Choroid plexus epithelial cell (primary cell): ENCODE results near the gene COQ8B.

Experiments
- DNase-seq: peaks from one replicate; pipeline ENCODE4 v3.0.0-alpha.2; 2010; ENCODE audit warnings: low read depth
- H3K4me3 ChIP-seq: 2 replicates; pipeline ENCODE4 v1.5.1; 2011; ENCODE audit warnings: low read depth, mild to moderate bottlenecking, control low read depth, low read length, moderate library complexity
- CTCF ChIP-seq: conservative IDR thresholded peaks from 2 replicates; pipeline ENCODE4 v1.5.1; 2011; ENCODE audit warnings: low read depth, mild to moderate bottlenecking, control low read depth, inconsistent platforms, low read length, moderate library complexity

The COQ8B gene

GRCh38 chr19:40723661-40724254, 7.1 kb upstream of the COQ8B start:
- no peak overlapping the region for H3K4me3 ChIP-seq

GRCh38 chr19:40721936-40722661, 5.4 kb upstream of the COQ8B start:
- peak overlapping the region; percentile 18 for H3K4me3 ChIP-seq
- DNase-seq = peak; percentile 40
- TF ChIP-seq CTCF = no peak

More at GRCh38 chr19:40723661-40724254, 7.1 kb upstream of the COQ8B start:
- no peak for DNase-seq
- TF ChIP-seq CTCF = no peak

DNA sequence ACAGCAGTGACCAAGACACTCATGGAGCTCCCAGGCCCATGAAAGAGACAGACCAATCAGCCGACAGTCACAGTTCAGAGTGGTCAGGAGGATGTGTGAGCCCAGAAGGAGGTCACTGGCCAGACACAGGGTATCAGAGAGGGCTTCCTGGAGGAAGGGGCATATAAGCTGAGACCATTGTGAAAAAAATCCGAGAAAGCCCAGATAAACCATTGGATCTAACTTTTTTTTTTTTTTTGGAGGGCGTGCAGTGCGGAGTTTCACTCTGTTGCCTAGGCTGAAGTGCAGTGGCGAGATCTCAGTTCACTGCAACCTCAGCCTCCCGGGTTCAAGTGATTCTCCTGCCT, 4.4 kb upstream of the COQ8B start:
- TF ChIP-seq CTCF = no peak
- H3K4me3 ChIP-seq = peak overlapping the region; percentile 81
- DNase-seq = peak; percentile 16

- no peak for TF ChIP-seq CTCF
- peak overlapping the region; percentile 81 for H3K4me3 ChIP-seq
- DNase-seq = no peak
Measured at GRCh38 chr19:40719414-40719894, 2.8 kb upstream of the COQ8B start.

DNA sequence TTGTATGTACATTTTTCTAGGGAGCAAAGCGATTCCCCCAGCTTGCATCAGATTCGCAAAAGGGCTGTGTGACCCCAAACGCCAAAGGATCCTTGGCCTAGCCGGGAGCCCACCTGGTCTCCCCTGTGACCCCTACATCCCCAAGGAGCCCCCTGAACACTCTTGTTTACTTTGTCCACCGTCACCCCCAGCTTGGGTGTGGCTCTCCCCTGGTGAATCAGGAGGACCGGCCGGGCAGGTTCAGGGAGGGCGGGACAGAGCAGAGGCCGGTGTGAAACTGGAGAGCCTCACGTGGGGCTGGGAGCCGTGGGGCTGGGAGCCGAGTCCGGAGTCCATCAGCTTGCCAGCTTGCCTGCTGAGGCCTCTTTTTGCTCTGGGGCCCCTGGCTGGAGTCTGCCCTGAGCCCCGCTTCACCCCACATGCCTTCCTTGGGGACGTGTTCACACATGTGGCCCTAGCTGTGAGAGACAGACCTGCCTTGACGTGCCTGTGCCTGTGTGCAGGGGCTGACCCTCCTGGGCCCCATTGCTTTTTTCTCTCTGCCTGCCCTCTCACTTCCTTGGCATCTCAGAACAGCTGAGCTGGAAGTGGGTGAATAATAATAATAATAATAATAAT, 2.2 kb upstream of the COQ8B start:
- peak overlapping the region; percentile 81 for H3K4me3 ChIP-seq
- DNase-seq = peak; percentile 67

More for the DNA sequence above, 2.2 kb upstream of the COQ8B start:
- TF ChIP-seq CTCF = no peak
